UCSD-AML1 (cell line): ENCODE data around the gene ENAM.

Source experiments
- DNase-seq: peaks from one replicate; lab custom pipeline; 2025; ENCODE audit not compliant: unreplicated experiment; lab: John Stamatoyannopoulos, UW

Gene ENAM, protein sequence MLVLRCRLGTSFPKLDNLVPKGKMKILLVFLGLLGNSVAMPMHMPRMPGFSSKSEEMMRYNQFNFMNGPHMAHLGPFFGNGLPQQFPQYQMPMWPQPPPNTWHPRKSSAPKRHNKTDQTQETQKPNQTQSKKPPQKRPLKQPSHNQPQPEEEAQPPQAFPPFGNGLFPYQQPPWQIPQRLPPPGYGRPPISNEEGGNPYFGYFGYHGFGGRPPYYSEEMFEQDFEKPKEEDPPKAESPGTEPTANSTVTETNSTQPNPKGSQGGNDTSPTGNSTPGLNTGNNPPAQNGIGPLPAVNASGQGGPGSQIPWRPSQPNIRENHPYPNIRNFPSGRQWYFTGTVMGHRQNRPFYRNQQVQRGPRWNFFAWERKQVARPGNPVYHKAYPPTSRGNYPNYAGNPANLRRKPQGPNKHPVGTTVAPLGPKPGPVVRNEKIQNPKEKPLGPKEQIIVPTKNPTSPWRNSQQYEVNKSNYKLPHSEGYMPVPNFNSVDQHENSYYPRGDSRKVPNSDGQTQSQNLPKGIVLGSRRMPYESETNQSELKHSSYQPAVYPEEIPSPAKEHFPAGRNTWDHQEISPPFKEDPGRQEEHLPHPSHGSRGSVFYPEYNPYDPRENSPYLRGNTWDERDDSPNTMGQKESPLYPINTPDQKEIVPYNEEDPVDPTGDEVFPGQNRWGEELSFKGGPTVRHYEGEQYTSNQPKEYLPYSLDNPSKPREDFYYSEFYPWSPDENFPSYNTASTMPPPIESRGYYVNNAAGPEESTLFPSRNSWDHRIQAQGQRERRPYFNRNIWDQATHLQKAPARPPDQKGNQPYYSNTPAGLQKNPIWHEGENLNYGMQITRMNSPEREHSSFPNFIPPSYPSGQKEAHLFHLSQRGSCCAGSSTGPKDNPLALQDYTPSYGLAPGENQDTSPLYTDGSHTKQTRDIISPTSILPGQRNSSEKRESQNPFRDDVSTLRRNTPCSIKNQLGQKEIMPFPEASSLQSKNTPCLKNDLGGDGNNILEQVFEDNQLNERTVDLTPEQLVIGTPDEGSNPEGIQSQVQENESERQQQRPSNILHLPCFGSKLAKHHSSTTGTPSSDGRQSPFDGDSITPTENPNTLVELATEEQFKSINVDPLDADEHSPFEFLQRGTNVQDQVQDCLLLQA

DNA sequence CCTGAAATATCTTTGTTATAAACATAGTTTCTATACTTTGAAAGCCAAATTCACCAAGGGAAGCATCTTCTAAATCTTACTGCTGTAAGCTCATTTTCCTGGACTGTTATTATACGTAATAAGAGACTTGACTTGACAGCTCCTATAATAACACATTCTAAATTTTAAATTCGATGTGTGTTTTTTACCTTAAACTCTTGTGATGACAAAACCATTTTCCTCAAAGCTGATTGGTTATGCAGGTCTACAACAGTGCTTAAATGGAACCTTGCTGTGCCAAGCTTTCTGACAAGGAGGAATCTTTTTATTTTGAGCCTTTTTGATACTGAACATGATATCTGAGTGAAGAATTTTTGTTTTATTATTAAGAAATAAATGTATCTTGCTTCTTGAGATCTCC lies at the start of gene ENAM:
Gene ENAM (plus strand): TSS at position 301 of the 400 bp plus-strand sequence. CDS start 757 bp downstream, outside the sequence.
- no peak for DNase-seq

DNA sequence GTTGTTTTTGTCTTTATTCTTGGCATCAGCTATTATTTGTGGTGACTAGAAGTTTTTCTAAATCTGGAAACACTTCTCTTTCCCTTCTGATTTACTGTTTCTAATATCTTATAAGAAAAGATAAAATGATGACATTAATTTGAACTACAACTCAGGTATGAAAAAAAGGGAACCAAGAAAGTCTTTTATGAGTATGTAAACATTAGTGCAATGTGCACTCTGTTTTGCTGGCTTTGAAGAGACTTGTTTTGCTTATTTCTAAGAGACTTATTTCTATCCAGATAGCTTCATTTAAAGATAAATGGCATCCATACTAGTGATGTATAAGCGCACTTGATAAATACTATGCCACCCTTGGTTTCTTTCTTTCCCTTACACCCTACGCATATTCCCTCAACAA lies 46.6 kb upstream of the ENAM start:
- no peak for DNase-seq

DNA sequence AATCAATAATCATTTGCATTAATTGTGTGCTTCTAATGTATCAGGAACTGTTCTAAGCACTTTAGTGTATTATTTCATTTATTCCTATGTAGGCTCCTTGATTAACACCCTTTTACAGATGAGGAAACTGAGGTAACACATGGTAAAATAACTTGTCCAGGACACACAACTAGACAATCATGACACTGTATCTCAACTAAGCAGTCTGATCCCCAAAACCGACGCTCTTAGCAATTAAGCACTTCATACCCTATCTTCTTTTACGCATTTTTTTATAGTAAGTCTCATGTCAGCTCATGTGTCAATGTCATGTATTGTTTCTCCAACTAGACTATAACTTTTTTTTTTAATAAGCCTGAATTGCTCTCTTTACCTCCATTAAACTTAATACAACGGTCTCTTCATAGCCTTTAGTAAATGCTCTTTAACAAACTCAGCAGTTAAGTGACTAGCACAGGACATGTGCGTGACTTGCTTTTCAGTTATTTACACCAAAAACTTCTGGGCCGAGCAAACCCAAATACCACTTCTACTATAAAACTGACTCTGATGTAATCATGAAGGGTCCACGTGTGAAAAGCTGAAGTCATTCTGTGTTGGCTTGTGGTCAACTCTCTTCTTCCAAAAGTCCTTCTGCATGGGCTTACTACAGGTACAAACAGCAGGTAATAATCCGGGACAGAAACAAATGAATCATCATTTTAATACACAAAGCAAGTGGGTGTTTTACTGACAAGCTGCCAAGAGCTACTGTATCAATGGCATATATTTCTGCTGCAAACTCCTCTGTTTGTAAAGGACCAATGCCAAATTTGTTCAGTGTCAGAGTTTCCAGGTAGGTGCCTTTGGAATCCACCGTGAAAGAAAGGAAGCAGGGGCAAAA lies 44.4 kb upstream of the ENAM start:
- DNase-seq: no peak

GRCh38 chr4:70586841-70587240 lies 41.7 kb upstream of the ENAM start:
- DNase-seq: no peak

- no peak for DNase-seq
Observed at GRCh38 chr4:70589785-70590184, 38.8 kb upstream of the ENAM start.

DNA sequence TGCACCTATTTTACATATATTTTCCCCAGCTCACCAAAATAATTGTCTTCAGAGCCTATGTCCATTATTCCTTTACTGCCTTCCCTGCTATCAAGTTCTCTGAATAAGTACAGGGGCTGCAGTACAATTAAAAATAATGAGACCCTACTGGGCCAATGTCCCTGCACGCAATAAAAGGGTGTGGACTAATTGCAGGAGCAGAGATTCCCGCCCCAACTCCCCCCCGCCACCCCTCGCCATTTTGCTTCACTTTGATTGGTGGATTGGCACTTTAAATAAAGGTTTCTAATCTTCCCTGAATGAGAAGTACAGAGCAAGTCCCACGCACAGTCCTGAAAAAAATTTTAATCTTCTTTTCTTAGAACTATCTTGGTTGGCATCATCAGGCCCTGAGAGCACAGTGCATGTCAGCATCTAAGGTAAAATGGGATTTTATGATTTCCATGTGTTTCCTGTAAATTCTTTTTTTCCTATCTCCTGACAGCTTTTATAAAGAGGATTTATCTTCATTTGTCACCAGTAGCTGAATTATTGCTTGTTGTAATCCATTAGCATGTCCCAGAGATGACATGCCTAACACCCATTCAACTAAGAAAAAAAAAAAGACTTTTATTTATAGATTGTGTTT lies 36.5 kb upstream of the ENAM start, which contains the start of gene AMBN:
Gene AMBN (plus strand): TSS at position 302 of the 628 bp plus-strand sequence. CDS start 103 bp downstream, at position 405.
- DNase-seq: no peak

DNA sequence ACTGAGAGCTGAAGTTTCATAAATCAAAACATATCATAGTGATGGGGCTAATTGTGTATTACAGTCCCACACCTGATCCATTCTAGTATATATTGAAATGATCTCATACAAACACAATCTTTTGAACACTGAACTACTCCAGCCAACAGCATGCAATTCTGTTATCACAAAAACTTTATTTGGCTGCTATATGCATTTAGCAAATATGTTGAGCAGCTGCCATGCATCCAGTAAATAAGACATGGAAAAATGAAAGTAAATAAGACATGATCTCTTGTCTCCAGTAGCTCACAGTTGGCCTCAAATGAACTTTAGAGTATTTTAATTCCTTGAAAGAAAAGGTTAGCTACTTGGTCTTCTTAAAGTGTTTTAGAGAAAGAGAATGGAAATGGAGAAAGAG lies 34.3 kb upstream of the ENAM start:
- DNase-seq: no peak

GRCh38 chr4:70600305-70600704 lies 28.2 kb upstream of the ENAM start:
- no peak for DNase-seq

DNA sequence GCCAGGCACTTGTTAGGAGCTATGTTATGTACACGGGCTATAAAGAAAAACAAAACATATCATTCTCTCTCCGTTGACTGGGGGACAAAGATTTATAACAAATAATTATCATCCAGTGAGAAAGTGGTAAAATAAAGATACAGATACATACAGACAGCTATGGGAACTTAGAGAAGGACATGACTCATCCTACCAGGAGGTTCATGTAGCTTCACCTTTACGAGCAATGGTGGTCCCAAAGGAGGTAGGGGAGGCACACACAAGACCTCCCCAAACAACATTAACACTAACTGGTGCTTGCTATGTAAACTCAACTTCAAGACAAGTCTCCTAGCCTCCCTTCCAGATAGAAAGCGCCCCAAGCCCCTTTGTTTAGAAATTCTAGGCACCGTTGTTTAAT lies 27.6 kb upstream of the ENAM start:
- DNase-seq: no peak

GRCh38 chr4:70601422-70602039 lies 27.0 kb upstream of the ENAM start:
- peak; percentile 37 for DNase-seq

GRCh38 chr4:70603856-70604255 lies 24.7 kb upstream of the ENAM start:
- DNase-seq: no peak

DNA sequence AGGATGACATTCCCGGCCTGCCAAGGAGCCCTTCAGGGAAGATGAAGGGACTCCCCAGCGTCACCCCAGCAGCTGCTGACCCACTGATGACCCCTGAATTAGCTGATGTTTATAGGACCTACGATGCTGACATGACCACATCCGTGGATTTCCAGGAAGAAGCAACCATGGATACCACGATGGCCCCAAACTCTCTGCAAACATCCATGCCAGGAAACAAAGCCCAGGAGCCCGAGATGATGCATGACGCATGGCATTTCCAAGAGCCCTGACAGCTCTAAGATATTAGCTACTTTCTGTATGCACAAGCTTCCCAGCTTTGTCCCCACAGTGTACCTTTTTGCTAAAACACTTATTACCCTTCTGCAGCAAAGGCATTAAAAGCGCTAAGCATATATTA lies 22.1 kb upstream of the ENAM start:
- DNase-seq: peak; percentile 12

DNA sequence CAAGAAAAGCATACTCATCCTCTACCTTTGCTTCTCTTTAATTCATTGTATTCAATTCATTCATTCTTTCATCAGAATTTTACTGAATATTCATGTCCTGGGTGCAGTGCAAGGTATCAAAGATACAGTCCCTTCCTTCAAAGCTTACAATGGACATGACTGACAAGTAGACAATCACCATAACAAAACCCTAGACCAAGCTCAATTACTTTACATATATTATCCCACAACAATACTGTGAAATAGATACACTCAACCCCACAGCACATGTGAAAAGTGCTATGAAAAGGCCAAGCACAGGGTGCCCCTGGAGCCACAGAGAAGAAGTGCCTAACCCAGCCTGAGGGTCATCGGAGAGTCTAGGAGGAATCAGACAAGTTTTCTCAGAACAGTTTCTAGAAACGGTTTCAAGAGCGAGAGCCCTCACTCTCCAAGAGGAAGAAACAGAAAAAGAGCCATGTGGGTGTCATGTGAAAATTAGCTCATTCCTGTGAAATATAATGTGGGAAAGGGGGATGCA lies 21.1 kb upstream of the ENAM start:
- DNase-seq: no peak

DNA sequence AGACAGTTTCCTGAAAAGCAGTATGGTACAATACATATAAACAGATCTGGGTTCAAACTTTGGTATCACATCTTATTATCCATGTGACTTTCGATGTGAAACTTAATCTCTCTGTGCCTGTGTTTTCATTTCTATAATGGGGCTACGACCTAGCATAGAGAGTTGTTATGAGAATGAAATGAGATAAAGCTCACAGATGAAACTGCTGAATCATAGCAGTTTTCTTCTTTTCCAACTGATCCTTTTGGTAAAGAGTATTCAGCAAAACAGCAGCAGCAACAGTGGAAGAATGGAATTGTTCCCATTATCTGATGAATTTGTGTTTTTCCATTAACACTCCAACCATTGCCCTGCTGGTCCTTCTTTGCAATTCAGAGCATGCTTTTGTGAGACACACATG lies 20.2 kb upstream of the ENAM start:
- DNase-seq: no peak

DNA sequence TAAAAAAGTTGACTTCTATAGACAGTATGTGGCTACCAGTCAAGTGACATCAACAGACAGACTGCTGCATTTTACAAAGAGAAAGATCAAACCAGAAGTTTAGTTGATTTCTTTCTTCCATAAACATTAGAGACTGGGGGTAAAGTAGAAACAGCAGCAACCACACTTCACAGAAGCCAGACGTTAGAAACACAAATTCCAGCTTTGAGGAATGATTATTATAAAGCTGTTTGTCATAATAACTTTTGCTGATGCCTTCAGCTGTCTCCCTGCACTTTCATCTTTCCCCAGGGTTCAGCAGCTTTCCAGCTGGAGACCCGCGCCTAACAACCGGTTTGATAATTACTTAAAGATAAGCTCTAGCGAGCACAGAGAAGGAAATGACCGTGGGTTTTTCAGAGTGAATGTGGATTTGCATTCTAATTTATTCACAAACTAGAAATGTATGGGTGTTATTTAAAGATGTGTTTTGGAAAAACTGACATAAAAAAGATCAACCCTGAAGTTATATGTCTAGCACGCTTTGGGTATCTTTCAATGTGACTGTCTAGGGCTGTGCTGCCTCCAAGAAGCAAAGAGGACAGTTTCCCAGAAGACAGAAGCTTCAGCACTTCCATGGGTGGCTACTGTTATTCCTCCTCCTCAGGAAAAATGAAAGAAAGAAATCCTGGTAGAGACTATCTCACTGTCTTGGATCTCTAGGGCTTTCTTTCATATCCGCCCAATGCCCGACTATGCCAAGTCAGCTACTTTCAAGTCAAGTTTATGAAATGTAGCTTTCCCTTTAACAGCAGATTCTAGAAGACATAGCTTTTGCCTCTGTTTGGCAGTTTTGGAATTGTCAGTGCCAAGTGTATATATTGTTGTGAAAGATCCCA lies 15.0 kb upstream of the ENAM start:
- no peak for DNase-seq

GRCh38 chr4:70614184-70614555 lies 14.4 kb upstream of the ENAM start:
- no peak for DNase-seq

- DNase-seq: no peak
Observed at GRCh38 chr4:70619288-70619687, 9.3 kb upstream of the ENAM start.

- DNase-seq: no peak
Observed at GRCh38 chr4:70619778-70620177, 8.8 kb upstream of the ENAM start.
